Measurements from ENCODE around the gene FLYWCH1.
A peak's percentile ranks its signal among the peaks of the same experiment; 100 is the strongest.

DNA sequence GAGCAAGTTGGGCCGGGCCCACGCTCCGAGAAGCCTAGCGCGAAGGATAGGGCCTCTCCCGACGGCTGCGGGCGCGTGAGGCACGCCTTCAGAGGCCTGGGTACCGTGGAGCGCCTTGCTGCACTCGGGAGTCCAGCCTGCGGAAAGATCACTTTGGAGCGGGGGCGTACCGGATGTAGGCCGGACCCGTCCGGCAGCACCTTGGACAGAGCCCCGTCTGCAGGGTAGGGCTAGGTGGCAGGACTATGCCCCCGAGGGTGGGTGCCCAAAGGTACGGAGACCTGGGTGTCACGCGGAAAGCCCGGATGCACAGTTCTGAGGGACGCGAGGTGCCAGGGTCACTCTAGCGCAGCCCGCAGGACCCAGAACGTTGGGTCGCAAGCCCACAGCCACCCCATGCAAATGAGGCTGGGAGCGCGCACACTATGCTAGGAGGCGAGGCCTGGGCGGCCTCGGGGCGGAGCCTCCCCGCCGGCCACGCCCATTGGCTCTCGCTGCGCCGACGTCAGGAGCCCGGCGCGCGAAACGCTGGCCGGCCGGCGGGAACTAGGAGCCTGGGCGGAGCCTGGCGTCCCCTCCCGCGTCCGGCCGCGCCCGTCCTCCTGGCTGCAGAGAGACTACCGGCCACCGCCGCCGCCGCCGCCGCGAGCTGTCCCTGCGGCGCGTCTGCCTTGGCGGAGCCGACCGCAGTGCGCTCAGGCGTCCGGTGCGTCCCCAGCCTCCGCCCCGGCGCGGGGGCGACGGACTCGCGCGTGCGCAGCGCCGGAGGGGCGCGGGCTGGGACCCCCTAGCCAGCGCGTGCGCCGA lies 57.2 kb downstream of the FLYWCH1 start, which contains the start of gene PAQR4:
- peak; percentile 67 for TF ChIP-seq TAF1 (IDR thresholded peaks at IDR 0.05; ENCODE audit: control insufficient read depth, extremely low read depth, insufficient read depth, low read length, severe bottlenecking)
- TF ChIP-seq, protein P1, sequence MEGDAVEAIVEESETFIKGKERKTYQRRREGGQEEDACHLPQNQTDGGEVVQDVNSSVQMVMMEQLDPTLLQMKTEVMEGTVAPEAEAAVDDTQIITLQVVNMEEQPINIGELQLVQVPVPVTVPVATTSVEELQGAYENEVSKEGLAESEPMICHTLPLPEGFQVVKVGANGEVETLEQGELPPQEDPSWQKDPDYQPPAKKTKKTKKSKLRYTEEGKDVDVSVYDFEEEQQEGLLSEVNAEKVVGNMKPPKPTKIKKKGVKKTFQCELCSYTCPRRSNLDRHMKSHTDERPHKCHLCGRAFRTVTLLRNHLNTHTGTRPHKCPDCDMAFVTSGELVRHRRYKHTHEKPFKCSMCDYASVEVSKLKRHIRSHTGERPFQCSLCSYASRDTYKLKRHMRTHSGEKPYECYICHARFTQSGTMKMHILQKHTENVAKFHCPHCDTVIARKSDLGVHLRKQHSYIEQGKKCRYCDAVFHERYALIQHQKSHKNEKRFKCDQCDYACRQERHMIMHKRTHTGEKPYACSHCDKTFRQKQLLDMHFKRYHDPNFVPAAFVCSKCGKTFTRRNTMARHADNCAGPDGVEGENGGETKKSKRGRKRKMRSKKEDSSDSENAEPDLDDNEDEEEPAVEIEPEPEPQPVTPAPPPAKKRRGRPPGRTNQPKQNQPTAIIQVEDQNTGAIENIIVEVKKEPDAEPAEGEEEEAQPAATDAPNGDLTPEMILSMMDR (IDR thresholded peaks at IDR 0.05 in 2 of 3, conservative IDR thresholded peaks at IDR 0.05 in 1 of 3; ENCODE audit: insufficient read depth in 2 of 3, low read depth in 1 of 3, low read length in 3 of 3) = no peak
- peak; percentile 49; the same call in 1 of the 2 replicates for TF ChIP-seq SIN3B (IDR thresholded peaks at IDR 0.05; ENCODE audit: low read depth)
- peak; percentile 37 for TF ChIP-seq POLR2AphosphoS5 (IDR thresholded peaks at IDR 0.05; ENCODE audit: control insufficient read depth, insufficient read depth, low read depth, low read length)
- no peak for TF ChIP-seq BRCA1 (IDR thresholded peaks at IDR 0.05)
- no peak for TF ChIP-seq BRCA1 (CRISPR knock-in tag; IDR thresholded peaks at IDR 0.05)
- TF ChIP-seq, protein P2, sequence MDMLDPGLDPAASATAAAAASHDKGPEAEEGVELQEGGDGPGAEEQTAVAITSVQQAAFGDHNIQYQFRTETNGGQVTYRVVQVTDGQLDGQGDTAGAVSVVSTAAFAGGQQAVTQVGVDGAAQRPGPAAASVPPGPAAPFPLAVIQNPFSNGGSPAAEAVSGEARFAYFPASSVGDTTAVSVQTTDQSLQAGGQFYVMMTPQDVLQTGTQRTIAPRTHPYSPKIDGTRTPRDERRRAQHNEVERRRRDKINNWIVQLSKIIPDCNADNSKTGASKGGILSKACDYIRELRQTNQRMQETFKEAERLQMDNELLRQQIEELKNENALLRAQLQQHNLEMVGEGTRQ (CRISPR knock-in tag; IDR thresholded peaks at IDR 0.05) = no peak
- TF ChIP-seq ZNF224 (CRISPR knock-in tag; IDR thresholded peaks at IDR 0.05) = no peak
- TF ChIP-seq KAT7 (CRISPR knock-in tag; IDR thresholded peaks at IDR 0.05; ENCODE audit: borderline replicate concordance) = peak; percentile 87; the same call in 1 of the 2 replicates
- no peak for TF ChIP-seq EZH2 (IDR thresholded peaks at IDR 0.05; ENCODE audit: borderline replicate concordance, low read depth, low read length)
- TF ChIP-seq, protein P3, sequence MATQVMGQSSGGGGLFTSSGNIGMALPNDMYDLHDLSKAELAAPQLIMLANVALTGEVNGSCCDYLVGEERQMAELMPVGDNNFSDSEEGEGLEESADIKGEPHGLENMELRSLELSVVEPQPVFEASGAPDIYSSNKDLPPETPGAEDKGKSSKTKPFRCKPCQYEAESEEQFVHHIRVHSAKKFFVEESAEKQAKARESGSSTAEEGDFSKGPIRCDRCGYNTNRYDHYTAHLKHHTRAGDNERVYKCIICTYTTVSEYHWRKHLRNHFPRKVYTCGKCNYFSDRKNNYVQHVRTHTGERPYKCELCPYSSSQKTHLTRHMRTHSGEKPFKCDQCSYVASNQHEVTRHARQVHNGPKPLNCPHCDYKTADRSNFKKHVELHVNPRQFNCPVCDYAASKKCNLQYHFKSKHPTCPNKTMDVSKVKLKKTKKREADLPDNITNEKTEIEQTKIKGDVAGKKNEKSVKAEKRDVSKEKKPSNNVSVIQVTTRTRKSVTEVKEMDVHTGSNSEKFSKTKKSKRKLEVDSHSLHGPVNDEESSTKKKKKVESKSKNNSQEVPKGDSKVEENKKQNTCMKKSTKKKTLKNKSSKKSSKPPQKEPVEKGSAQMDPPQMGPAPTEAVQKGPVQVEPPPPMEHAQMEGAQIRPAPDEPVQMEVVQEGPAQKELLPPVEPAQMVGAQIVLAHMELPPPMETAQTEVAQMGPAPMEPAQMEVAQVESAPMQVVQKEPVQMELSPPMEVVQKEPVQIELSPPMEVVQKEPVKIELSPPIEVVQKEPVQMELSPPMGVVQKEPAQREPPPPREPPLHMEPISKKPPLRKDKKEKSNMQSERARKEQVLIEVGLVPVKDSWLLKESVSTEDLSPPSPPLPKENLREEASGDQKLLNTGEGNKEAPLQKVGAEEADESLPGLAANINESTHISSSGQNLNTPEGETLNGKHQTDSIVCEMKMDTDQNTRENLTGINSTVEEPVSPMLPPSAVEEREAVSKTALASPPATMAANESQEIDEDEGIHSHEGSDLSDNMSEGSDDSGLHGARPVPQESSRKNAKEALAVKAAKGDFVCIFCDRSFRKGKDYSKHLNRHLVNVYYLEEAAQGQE (IDR thresholded peaks at IDR 0.05; ENCODE audit: borderline replicate concordance) = peak; percentile 100
- TF ChIP-seq, protein P3 (CRISPR knock-in tag; IDR thresholded peaks at IDR 0.05; ENCODE audit: low read depth) = peak; percentile 100

Measured in K562 (cell line).